HG02798 (cell line): ENCODE measurements around the gene UXT.
"Not testable (repeated sequence)": the region's sequence is repeated elsewhere in the genome, so short reads cannot be mapped to it uniquely, and the experiment has no call there.

Experiments used
- ATAC-seq: cut with Tn5 transposase; IDR thresholded peaks from one replicate; pipeline ENCODE4 v1.9.1; 2021; ENCODE audit warnings: mild to moderate bottlenecking; ENCODE audit not compliant: unreplicated experiment, poor library complexity

The UXT gene

GRCh38 chrX:47658684-47659420, at the start of gene UXT:
Gene UXT, minus strand, starts transcription at chrX:47659180. Its CDS starts 253 bp downstream, at chrX:47658927.
- peak; percentile 89 for ATAC-seq

- ATAC-seq, result no peak
Observed at GRCh38 chrX:47707031-47707780, 48.2 kb upstream of the UXT start.

GRCh38 chrX:47706575-47706974, 47.6 kb upstream of the UXT start:
- no peak for ATAC-seq

GRCh38 chrX:47704736-47705135, 45.8 kb upstream of the UXT start:
- ATAC-seq, result no peak

GRCh38 chrX:47697181-47697580, 38.2 kb upstream of the UXT start:
- no peak for ATAC-seq

GRCh38 chrX:47690175-47690574, 31.2 kb upstream of the UXT start:
- ATAC-seq, result no peak

- no peak for ATAC-seq
Observed at GRCh38 chrX:47687263-47687662, 28.3 kb upstream of the UXT start.

- ATAC-seq, result no peak
Observed at GRCh38 chrX:47683829-47684205, 24.8 kb upstream of the UXT start.

- ATAC-seq, result no peak
Observed at GRCh38 chrX:47683184-47683828, 24.3 kb upstream of the UXT start.

GRCh38 chrX:47675959-47676859, 17.2 kb upstream of the UXT start:
- ATAC-seq, result not testable (repeated sequence)

- no peak for ATAC-seq
Observed at GRCh38 chrX:47674776-47675175, 15.8 kb upstream of the UXT start.

GRCh38 chrX:47665797-47666196, 6.8 kb upstream of the UXT start:
- not testable (repeated sequence) for ATAC-seq

GRCh38 chrX:47664737-47665136, 5.8 kb upstream of the UXT start:
- no peak for ATAC-seq

GRCh38 chrX:47662144-47662657, 3.2 kb upstream of the UXT start:
- no peak for ATAC-seq

- no peak for ATAC-seq
Observed at GRCh38 chrX:47661539-47661938, 2.6 kb upstream of the UXT start.

- no peak for ATAC-seq
Observed at GRCh38 chrX:47659421-47659726, 394 bp upstream of the UXT start.

GRCh38 chrX:47658301-47658683, 688 bp downstream of the UXT start:
- ATAC-seq, result no peak

- no peak for ATAC-seq
Observed at GRCh38 chrX:47651043-47651905, 7.7 kb downstream of the UXT start.
